HepG2 (cell line): ENCODE results near the gene NELFB. TPM values are rescaled to one million over a fixed set of nuclear protein-coding genes. Genes with fewer than 3 reads are reported as not detected.

ENCODE experiments used
- ATAC-seq: fragments of 200-7000 bp; cut with Tn5 transposase; 3 replicates; pipeline ENCODE4 v1.9.1; 2020; ENCODE audit warnings: mild to moderate bottlenecking, moderate library complexity
- BruUV-seq: library from RNA; stranded (reverse); fragments of 400-500 nt; replicated peaks from 2 replicates; lab custom pipeline; 2021; lab: Mats Ljungman, UMichigan
- CTCF ChIA-PET: fragments of 300-600 bp; formaldehyde crosslinking; extraction: SDS; loops from one replicate; lab custom pipeline; 2021; ENCODE audit warnings: low total read pairs, inconsistent platforms, low intra/inter-chr PET ratio; lab: Yijun Ruan, JAX
- POLR2A ChIA-PET: fragments of 350-600 bp; sonication (Branson Sonifier 250); formaldehyde crosslinking; loops from one replicate; lab custom pipeline; 2020; ENCODE audit warnings: antibody characterized with exemption, inconsistent platforms; lab: Yijun Ruan, JAX
- DNase-seq: peaks from one replicate; pipeline ENCODE4 v3.0.0-alpha.2; 2015; ENCODE audit warnings: low spot score
- FAIRE-seq: peaks from 3 replicates; lab custom pipeline; 2011; peaks lifted over from hg19 to GRCh38; lab: Jason Lieb, UNC
- H2AFZ ChIP-seq: one replicate; pipeline ENCODE4 v1.6.1; 2011; ENCODE audit warnings: low read length, inconsistent platforms
- H3K27ac ChIP-seq: fragments of 300-600 bp; 3 replicates; pipeline ENCODE4 v1.8.0; 2011; ENCODE audit warnings: mixed run types, mild to moderate bottlenecking, mixed read lengths, low read length, inconsistent platforms; ENCODE audit not compliant: insufficient read depth; ENCODE audit errors: extremely low read length
- H3K27me3 ChIP-seq, 2 experiments: fragments of 200-600 bp in 1 of 2; 2 replicates in 1 of 2; 3 replicates in 1 of 2; pipeline versions ENCODE4 v1.6.0 to v1.8.0; 2011; ENCODE audit warnings: low read length in 2 of 2, mild to moderate bottlenecking in 2 of 2, moderate library complexity in 2 of 2, inconsistent platforms in 1 of 2; ENCODE audit not compliant: insufficient read depth in 2 of 2, control insufficient read depth in 1 of 2
- H3K36me3 ChIP-seq, 2 experiments: fragments of 200-600 bp in 1 of 2; replicated peaks in 1 of 2; 2 replicates in 1 of 2; 3 replicates in 1 of 2; pipeline versions ENCODE4 v1.5.1 to v1.8.0; 2011; ENCODE audit warnings: low read length in 2 of 2, inconsistent platforms in 1 of 2; ENCODE audit not compliant: insufficient read depth in 2 of 2, control insufficient read depth in 1 of 2
- H3K4me1 ChIP-seq: 2 replicates; pipeline ENCODE4 v1.5.1; 2012; ENCODE audit warnings: low read length, inconsistent platforms; ENCODE audit not compliant: insufficient read depth
- H3K4me2 ChIP-seq: 2 replicates; pipeline ENCODE4 v1.6.0; 2011; ENCODE audit warnings: low read depth, low read length, inconsistent platforms
- H3K4me3 ChIP-seq, 3 experiments: fragments of 200-600 bp in 1 of 3; sonication (generic), shearing (Covaris generic) in 1 of 3; replicated peaks in 1 of 3; 2 replicates each; pipeline ENCODE4 v1.5.1; 2011 to 2016; ENCODE audit warnings: low read length in 3 of 3, inconsistent platforms in 2 of 3, low read depth in 2 of 3, mild to moderate bottlenecking in 2 of 3, control low read depth in 1 of 3, mixed read lengths in 1 of 3; ENCODE audit not compliant: insufficient read depth in 1 of 3
- H3K79me2 ChIP-seq: one replicate; pipeline ENCODE4 v1.6.1; 2011; ENCODE audit warnings: low read length, inconsistent platforms; ENCODE audit not compliant: insufficient read depth
- H3K9ac ChIP-seq: 2 replicates; pipeline ENCODE4 v1.6.0; 2011; ENCODE audit warnings: mild to moderate bottlenecking, low read depth, low read length, inconsistent platforms; ENCODE audit not compliant: insufficient read depth
- H3K9me3 ChIP-seq: 2 replicates; pipeline ENCODE4 v1.5.1; 2012; ENCODE audit warnings: mild to moderate bottlenecking, low read length
- H4K20me1 ChIP-seq: 2 replicates; pipeline ENCODE4 v1.6.0; 2011; ENCODE audit warnings: inconsistent platforms, mild to moderate bottlenecking, low read length, moderate library complexity; ENCODE audit not compliant: insufficient read depth
- AGO2 ChIP-seq: fragments of 200-400 bp; formaldehyde crosslinking; optimal IDR thresholded peaks from 2 replicates; pipeline ENCODE3; 2017; ENCODE audit warnings: mild to moderate bottlenecking, low read depth, low read length, moderate library complexity
- ATF4 ChIP-seq, 2 experiments: fragments of 450-650 bp in 1 of 2; sonication (generic) in 1 of 2; formaldehyde crosslinking; IDR thresholded peaks; 2 replicates each; pipeline versions ENCODE4 v1.5.0 to v1.8.0; 2020 to 2022; ENCODE audit warnings: mild to moderate bottlenecking in 1 of 2, missing genetic modification reagents in 1 of 2
- DZIP1 ChIP-seq: sonication (generic); formaldehyde crosslinking; IDR thresholded peaks from 2 replicates; pipeline ENCODE4 v1.5.0; 2020; ENCODE audit warnings: mild to moderate bottlenecking, missing genetic modification reagents
- HOXA5 ChIP-seq: sonication (generic); formaldehyde crosslinking; IDR thresholded peaks from 2 replicates; pipeline ENCODE4 v1.4.0; 2020; ENCODE audit warnings: missing genetic modification reagents
- MED1 ChIP-seq: sonication (generic); formaldehyde crosslinking; IDR thresholded peaks from 2 replicates; pipeline ENCODE4 v1.4.0; 2020; ENCODE audit warnings: missing genetic modification reagents
- RBFOX2 ChIP-seq: fragments of 200-400 bp; formaldehyde crosslinking; IDR thresholded peaks from 2 replicates; pipeline ENCODE4 v1.6.1; 2017; ENCODE audit warnings: low read depth, mild to moderate bottlenecking, low read length
- TBP ChIP-seq: sonication (generic); formaldehyde crosslinking; IDR thresholded peaks from 2 replicates; pipeline ENCODE4 v1.5.0; 2020; ENCODE audit warnings: missing genetic modification reagents
- YY1 ChIP-seq: IDR thresholded peaks from 2 replicates; pipeline ENCODE4 v1.6.1; 2011; ENCODE audit warnings: low read length, low read depth, moderate library complexity, mild to moderate bottlenecking; ENCODE audit not compliant: insufficient read depth, insufficient replicate concordance
- WGBS: methylation state at CpG from one replicate; pipeline ENCODE4 v1.1.6; 2017; ENCODE audit warnings: low lambda C conversion rate; 5-methylcytosine and 5-hydroxymethylcytosine counted together
- in situ Hi-C: cut with HindIII; loops from 2 replicates; pipeline ENCODE4 v1.10.0; 2017; ENCODE audit warnings: low pct_unique_long_range_greater_than_20kb; ENCODE audit not compliant: extremely low pct_ligation_motif_present
- intact Hi-C: fragments of 100-400 bp; cut with micrococcal nuclease; formaldehyde crosslinking; loops from one replicate; pipeline ENCODE4 v1.10.0; 2022; ENCODE audit not compliant: unreplicated experiment
- polyA plus RNA-seq, 8 experiments: library from polyadenylated mRNA; depleted of rRNA in 3 of 8; stranded (reverse) in 7 of 8; unstranded in 1 of 8; fragments of >200 nt; fragmentation: Illumina TruSeq in 4 of 8; extraction: Trizol in 4 of 8; gene quantifications; 2 replicates each; pipeline versions ENCODE4 v1.2.1 to v1.2.3, GENCODE V29; 2011 to 2016; ENCODE audit warnings: low read depth in 4 of 8, missing spikeins in 1 of 8, mixed read lengths in 1 of 8; ENCODE audit not compliant: insufficient read depth in 1 of 8
- total RNA-seq, 5 experiments: library from RNA; depleted of rRNA; stranded (reverse); fragments of >200 nt; fragmentation: Illumina TruSeq; extraction: Trizol; gene quantifications; 2 replicates each; pipeline ENCODE4 v1.2.3, GENCODE V29; 2016; ENCODE audit warnings: low read depth in 1 of 5

NELFB gene
- total and polyA plus RNA-seq, 2 of the 13 experiments (the other 11 are each of a cell fraction or from before 2014, with no cell fraction given): 26.5 to 45.8 TPM

- in situ Hi-C loops (no loop called here), intact Hi-C loops (no loop called here)
- H4K20me1 ChIP-seq: no peaks in the 10 kb centered on the region
- no peak for FAIRE-seq
- no peak overlapping the region for H3K4me3 ChIP-seq
- no peak overlapping the region for H3K27ac ChIP-seq
- WGBS: 98% methylated on average over 12 of the region's 39 CpGs
- H3K36me3 ChIP-seq: peaks cover 13 to 29% of the 10 kb centered on the region in 2 experiments; a peak in 4 of 5 replicates
- no peak overlapping the region for H3K4me2 ChIP-seq
- H2AFZ ChIP-seq: no peak overlapping the region
- peaks cover 30% of the 10 kb centered on the region for H3K4me1 ChIP-seq
- H3K27me3 ChIP-seq: no peaks in the 10 kb centered on the region
- H3K9ac ChIP-seq: no peak overlapping the region
- TF ChIP-seq RBFOX2 (peak; percentile 42; the same call in 1 of the 2 replicates), ATF4 (CRISPR knock-in tag; IDR thresholded peaks at IDR 0.05) (no peak), DZIP1 (CRISPR knock-in tag) (no peak), AGO2 (peak; percentile 78), YY1 (no peak), MED1 (CRISPR knock-in tag) (no peak), HOXA5 (CRISPR knock-in tag) (no peak), TBP (CRISPR knock-in tag) (no peak)
- POLR2A ChIA-PET: interaction anchor here (1.3 to 1.5 kb wide), 2 partner anchors 18 to 32 kb away, joined by 3 to 5 read pairs; partner anchors contain the start of gene TUBB4B
- H3K9me3 ChIP-seq: no peaks in the 10 kb centered on the region
- CTCF ChIA-PET: no interaction called here
- ATAC-seq: no peak
- DNase-seq: no peak
- H3K79me2 ChIP-seq: no peaks in the 10 kb centered on the region
- no TSS peak for BruUV-seq
Observed at GRCh38 chr9:137272241-137273094, 17.3 kb downstream of the NELFB start.
